ENCODE data around the gene TP53BP1.

Gene TP53BP1

DNA sequence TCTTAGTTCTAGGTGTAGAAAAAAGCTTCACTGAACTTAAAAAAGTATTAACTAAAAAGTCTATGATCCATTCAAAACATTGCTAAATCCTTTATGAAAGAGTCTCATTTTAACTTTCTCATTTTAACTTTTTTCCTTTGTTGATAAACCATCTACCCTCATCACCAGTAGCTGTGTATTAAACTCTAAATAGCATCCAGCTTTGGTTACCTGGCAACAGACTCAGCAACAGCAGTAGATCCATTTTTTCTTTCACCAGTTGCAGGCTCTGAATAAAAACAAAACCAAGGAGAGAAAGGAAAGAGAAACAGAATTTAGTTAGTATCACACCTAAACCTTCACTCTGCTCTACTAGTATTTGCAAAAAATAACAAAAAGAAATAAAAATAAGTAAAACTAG, 51.6 kb downstream of the TP53BP1 start:
- H3K27ac ChIP-seq (ENCODE audit: low read length): peak overlapping the region; percentile 53
- H3K9me3 ChIP-seq (ENCODE audit: control insufficient read depth in 2 of 2, low read length in 2 of 2): no peaks in the 10 kb centered on the region
- no peak overlapping the region for H3K4me3 ChIP-seq (ENCODE audit: low read length in 2 of 2)
- H3K9ac ChIP-seq (ENCODE audit: low read length in 2 of 2): no peak overlapping the region
- H3K27me3 ChIP-seq (ENCODE audit: control insufficient read depth in 1 of 2, insufficient read depth in 2 of 2, low read length in 2 of 2): no peaks in the 10 kb centered on the region
- no peaks in the 10 kb centered on the region for H3K4me1 ChIP-seq (ENCODE audit: control insufficient read depth, insufficient read depth, low read length)
- peaks cover 8 to 23% of the 10 kb centered on the region in 2 donors for H3K36me3 ChIP-seq (ENCODE audit: control insufficient read depth in 2 of 2, insufficient read depth in 2 of 2, low read length in 2 of 2)

DNA sequence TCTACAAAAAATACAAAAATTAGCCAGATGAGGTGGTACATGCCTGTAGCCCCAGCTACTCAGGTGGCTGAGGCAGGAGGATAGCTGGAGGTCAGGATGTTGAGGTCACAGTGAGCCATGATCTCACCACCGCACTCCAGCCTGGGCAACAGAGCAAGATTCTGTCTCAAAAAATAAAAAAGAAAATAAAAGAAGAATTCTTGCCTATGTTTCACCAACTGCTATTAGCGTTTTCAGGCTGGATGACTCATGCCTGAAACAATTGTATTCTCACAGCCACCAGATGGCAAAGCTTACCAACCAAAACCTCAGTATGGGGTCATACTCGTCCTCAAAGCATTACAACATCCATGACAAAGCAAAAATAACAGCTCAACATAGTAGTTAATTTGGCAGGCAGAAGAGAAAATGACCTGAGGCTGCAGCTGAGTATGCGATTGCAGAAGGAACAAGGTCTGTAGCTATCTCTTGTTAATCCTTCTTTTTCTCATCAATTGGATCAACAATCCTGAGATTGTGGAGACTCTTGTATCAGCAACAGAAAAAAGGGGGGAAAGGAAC, 52.2 kb downstream of the TP53BP1 start:
- Histone ChIP-seq H3K4me1 (ENCODE audit: control insufficient read depth, insufficient read depth, low read length) (no peaks in the 10 kb centered on the region), H3K27me3 (ENCODE audit: control insufficient read depth in 1 of 2, insufficient read depth in 2 of 2, low read length in 2 of 2) (no peaks in the 10 kb centered on the region), H3K9ac (ENCODE audit: low read length in 2 of 2) (peak overlapping the region in 1 of 2 donors; percentile 21), H3K36me3 (ENCODE audit: control insufficient read depth in 2 of 2, insufficient read depth in 2 of 2, low read length in 2 of 2) (peaks cover 8 to 21% of the 10 kb centered on the region in 2 donors), H3K4me3 (ENCODE audit: low read length in 2 of 2) (no peak overlapping the region), H3K27ac (ENCODE audit: low read length) (peak overlapping the region; percentile 53), H3K9me3 (ENCODE audit: control insufficient read depth in 2 of 2, low read length in 2 of 2) (no peaks in the 10 kb centered on the region)

DNA sequence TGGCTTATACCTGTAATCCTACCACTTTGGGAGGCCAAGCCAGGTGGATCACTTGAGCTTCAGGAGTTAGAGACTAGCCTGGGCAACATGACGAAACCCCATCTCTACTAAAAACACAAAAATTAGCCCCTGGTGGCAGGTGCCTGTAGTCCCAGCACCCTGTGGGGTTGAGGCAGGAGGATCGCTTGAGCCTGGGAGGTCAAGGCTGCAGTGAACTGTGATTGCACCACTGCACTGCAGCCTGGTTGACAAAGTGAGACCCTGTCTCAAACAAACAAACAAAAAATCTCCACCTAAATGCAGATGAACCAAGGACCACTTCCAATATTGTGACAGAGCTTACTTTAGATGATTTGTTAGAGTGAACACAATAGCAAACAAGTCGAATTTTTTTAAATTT, 53.7 kb downstream of the TP53BP1 start:
- H3K9me3 ChIP-seq (ENCODE audit: control insufficient read depth in 2 of 2, low read length in 2 of 2): no peaks in the 10 kb centered on the region
- no peak overlapping the region for H3K4me3 ChIP-seq (ENCODE audit: low read length in 2 of 2)
- no peaks in the 10 kb centered on the region for H3K4me1 ChIP-seq (ENCODE audit: control insufficient read depth, insufficient read depth, low read length)
- H3K27me3 ChIP-seq (ENCODE audit: control insufficient read depth in 1 of 2, insufficient read depth in 2 of 2, low read length in 2 of 2): no peaks in the 10 kb centered on the region
- no peak overlapping the region for H3K9ac ChIP-seq (ENCODE audit: low read length in 2 of 2)
- peaks cover 7 to 17% of the 10 kb centered on the region in 2 donors for H3K36me3 ChIP-seq (ENCODE audit: control insufficient read depth in 2 of 2, insufficient read depth in 2 of 2, low read length in 2 of 2)
- H3K27ac ChIP-seq (ENCODE audit: low read length): no peak overlapping the region

DNA sequence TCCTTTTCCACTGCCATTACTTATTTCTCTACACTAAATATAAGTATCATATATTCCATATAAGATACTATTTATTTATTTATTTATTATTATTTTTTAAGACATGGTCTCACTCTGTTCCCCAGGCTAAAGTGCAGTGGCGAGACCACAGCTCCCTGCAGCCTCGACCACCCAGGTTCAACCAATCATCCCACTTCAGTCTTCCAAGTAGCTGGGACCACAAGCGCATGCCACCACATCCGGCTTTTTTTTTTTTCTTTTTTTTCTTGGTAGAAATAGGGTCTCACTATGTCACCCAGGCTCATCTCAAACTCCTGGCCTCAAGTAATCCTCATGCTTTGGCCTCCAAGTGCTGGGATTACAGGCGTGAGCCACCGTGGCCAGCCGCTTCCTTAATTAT, 56.6 kb downstream of the TP53BP1 start:
- Histone ChIP-seq H3K4me1 (ENCODE audit: control insufficient read depth, insufficient read depth, low read length) (no peaks in the 10 kb centered on the region), H3K27ac (ENCODE audit: low read length) (no peak overlapping the region), H3K36me3 (ENCODE audit: control insufficient read depth in 2 of 2, insufficient read depth in 2 of 2, low read length in 2 of 2) (peaks cover 18 to 36% of the 10 kb centered on the region in 2 donors), H3K9ac (ENCODE audit: low read length in 2 of 2) (no peak overlapping the region), H3K27me3 (ENCODE audit: control insufficient read depth in 1 of 2, insufficient read depth in 2 of 2, low read length in 2 of 2) (no peaks in the 10 kb centered on the region), H3K4me3 (ENCODE audit: low read length in 2 of 2) (no peak overlapping the region), H3K9me3 (ENCODE audit: control insufficient read depth in 2 of 2, low read length in 2 of 2) (no peaks in the 10 kb centered on the region)

DNA sequence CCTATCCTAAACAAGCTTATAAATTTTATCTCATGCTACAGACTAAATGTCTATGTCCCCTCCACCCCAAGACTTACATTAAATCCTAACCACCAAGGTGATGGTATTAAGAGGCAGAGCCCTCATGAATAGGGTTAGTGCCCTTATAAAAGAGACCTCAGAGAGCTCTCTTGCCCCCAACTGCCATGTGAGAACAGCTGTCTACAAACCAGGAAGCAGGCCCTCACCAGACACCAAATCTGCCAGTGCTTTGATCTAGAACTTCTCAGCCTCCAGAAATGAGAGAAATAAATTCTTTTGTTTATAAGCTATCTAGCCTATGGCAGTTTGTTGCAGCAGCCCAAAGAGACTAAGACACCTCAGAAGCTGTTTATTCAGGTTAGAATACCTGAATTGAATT, 58.5 kb downstream of the TP53BP1 start:
- Histone ChIP-seq H3K36me3 (ENCODE audit: control insufficient read depth in 2 of 2, insufficient read depth in 2 of 2, low read length in 2 of 2) (peaks cover 23 to 42% of the 10 kb centered on the region in 2 donors), H3K9ac (ENCODE audit: low read length in 2 of 2) (no peak overlapping the region), H3K27ac (ENCODE audit: low read length) (no peak overlapping the region), H3K4me1 (ENCODE audit: control insufficient read depth, insufficient read depth, low read length) (no peaks in the 10 kb centered on the region), H3K27me3 (ENCODE audit: control insufficient read depth in 1 of 2, insufficient read depth in 2 of 2, low read length in 2 of 2) (no peaks in the 10 kb centered on the region), H3K4me3 (ENCODE audit: low read length in 2 of 2) (no peak overlapping the region), H3K9me3 (ENCODE audit: control insufficient read depth in 2 of 2, low read length in 2 of 2) (no peaks in the 10 kb centered on the region)

DNA sequence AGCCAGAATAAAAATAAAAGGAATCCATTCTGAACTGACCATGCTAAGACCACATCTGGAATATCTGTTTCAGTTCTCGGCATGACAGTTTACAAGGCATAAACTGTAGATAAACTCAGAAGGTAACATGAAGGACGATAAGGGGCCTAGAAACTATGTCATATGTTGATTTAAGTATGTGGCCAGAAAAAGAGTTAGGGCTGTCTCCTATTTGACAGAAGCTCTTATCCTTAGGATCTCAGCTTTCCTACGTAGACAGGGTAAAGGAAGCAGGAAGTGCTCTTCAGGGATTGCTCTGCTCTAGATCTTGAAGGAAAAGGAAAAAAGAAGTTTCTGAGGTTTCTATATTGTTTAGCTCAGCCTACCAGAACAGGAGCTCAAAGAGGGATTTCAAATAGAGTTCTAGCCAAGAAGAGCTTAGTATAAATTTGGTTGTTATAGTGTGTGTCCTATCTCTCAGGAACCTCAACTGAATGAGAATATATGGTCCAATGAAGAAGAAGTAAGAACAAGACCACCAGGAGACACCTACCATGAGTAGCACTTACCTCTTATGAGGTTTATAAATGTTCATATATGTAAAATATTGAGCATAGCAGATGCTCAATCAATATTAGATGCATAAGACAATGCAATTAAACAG, 59.2 kb downstream of the TP53BP1 start:
- Histone ChIP-seq H3K4me3 (ENCODE audit: low read length in 2 of 2) (no peak overlapping the region), H3K27ac (ENCODE audit: low read length) (no peak overlapping the region), H3K27me3 (ENCODE audit: control insufficient read depth in 1 of 2, insufficient read depth in 2 of 2, low read length in 2 of 2) (no peaks in the 10 kb centered on the region), H3K9me3 (ENCODE audit: control insufficient read depth in 2 of 2, low read length in 2 of 2) (no peaks in the 10 kb centered on the region), H3K4me1 (ENCODE audit: control insufficient read depth, insufficient read depth, low read length) (no peaks in the 10 kb centered on the region), H3K36me3 (ENCODE audit: control insufficient read depth in 2 of 2, insufficient read depth in 2 of 2, low read length in 2 of 2) (peaks cover 23 to 37% of the 10 kb centered on the region in 2 donors), H3K9ac (ENCODE audit: low read length in 2 of 2) (no peak overlapping the region)

DNA sequence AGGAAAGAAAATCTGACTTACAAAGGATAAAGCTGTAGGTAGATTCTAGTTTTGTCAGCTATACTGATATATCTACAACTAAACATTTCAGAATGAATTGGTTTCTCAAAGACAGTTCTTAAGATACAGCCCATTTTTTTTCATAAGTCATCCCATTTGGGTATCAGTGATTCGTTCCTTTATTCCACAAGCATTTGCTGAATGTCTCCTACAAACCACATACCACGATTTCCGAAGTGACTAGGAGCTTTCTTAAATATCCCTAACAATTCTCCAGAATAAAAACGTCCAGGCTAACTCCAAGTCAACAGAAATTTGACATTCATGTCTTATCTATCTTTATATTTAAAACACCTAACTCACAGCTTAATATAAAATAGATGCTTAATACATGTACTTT, 59.8 kb downstream of the TP53BP1 start:
- Histone ChIP-seq H3K9ac (ENCODE audit: low read length in 2 of 2) (no peak overlapping the region), H3K4me1 (ENCODE audit: control insufficient read depth, insufficient read depth, low read length) (no peaks in the 10 kb centered on the region), H3K27ac (ENCODE audit: low read length) (no peak overlapping the region), H3K4me3 (ENCODE audit: low read length in 2 of 2) (no peak overlapping the region), H3K27me3 (ENCODE audit: control insufficient read depth in 1 of 2, insufficient read depth in 2 of 2, low read length in 2 of 2) (no peaks in the 10 kb centered on the region), H3K9me3 (ENCODE audit: control insufficient read depth in 2 of 2, low read length in 2 of 2) (no peaks in the 10 kb centered on the region), H3K36me3 (ENCODE audit: control insufficient read depth in 2 of 2, insufficient read depth in 2 of 2, low read length in 2 of 2) (peaks cover 23 to 35% of the 10 kb centered on the region in 2 donors)

DNA sequence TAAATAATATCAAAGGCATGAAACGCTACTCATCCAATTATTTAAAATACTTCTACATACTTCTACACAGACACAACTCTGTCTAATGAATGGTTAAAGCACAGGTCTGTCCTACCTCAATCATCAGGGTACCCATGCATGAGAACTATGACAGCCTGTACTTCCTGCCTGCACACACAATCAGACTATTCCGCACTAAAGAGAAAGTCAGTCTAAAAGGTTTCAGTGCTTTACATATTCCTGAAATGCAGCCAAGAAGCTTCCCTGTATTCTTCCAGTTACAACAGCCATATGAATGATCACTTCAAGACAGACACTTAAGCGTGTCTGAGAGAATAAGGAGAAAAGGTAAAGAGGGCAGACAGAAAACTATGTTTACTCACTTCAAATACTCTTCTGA, 63.3 kb downstream of the TP53BP1 start:
- Histone ChIP-seq H3K4me1 (ENCODE audit: control insufficient read depth, insufficient read depth, low read length) (no peaks in the 10 kb centered on the region), H3K36me3 (ENCODE audit: control insufficient read depth in 2 of 2, insufficient read depth in 2 of 2, low read length in 2 of 2) (peaks cover 25 to 34% of the 10 kb centered on the region in 2 donors), H3K27me3 (ENCODE audit: control insufficient read depth in 1 of 2, insufficient read depth in 2 of 2, low read length in 2 of 2) (no peaks in the 10 kb centered on the region), H3K9ac (ENCODE audit: low read length in 2 of 2) (no peak overlapping the region), H3K9me3 (ENCODE audit: control insufficient read depth in 2 of 2, low read length in 2 of 2) (no peaks in the 10 kb centered on the region), H3K27ac (ENCODE audit: low read length) (no peak overlapping the region), H3K4me3 (ENCODE audit: low read length in 2 of 2) (no peak overlapping the region)

DNA sequence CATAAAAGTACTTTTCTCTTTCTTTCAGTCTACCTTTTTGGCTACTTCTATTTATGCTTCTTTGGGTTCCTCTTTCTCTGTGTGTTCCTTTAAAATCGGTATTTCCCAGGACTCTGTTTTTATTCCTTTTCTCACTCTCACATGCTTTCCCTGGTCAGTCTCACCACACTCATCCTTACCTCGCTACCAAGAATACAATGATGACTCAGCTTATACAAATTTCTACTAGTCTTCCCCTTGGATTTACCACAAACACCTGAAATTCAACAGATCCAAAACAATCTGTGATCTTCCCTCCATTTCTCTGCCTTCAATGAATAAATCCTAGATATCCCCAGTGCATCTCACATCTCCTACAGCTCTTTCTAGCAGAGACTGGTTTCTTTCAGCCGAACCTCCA, 69.2 kb downstream of the TP53BP1 start:
- Histone ChIP-seq H3K27ac (ENCODE audit: low read length) (no peak overlapping the region), H3K36me3 (ENCODE audit: control insufficient read depth in 2 of 2, insufficient read depth in 2 of 2, low read length in 2 of 2) (peaks cover 39 to 44% of the 10 kb centered on the region in 2 donors), H3K9ac (ENCODE audit: low read length in 2 of 2) (no peak overlapping the region), H3K4me3 (ENCODE audit: low read length in 2 of 2) (no peak overlapping the region), H3K9me3 (ENCODE audit: control insufficient read depth in 2 of 2, low read length in 2 of 2) (no peaks in the 10 kb centered on the region), H3K27me3 (ENCODE audit: control insufficient read depth in 1 of 2, insufficient read depth in 2 of 2, low read length in 2 of 2) (no peaks in the 10 kb centered on the region), H3K4me1 (ENCODE audit: control insufficient read depth, insufficient read depth, low read length) (no peaks in the 10 kb centered on the region)

DNA sequence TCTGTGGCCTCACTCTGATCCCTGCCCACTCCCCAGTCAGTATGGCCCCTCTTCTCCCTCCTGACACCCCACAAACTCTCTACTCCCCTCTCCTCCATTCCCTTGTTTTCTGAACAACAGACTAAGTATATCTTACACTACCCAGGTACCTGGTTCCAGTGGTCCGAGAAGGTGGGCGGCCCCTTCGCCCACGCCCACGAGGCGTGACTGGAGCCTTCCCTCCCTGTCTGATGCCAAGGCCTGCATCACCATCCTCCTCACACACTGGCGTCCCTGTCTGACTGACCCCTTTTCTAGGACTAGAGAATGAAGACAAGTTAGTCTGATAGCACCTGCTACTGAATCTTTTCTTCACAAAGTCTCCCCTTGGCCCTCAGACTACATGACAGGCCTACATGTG, 72.1 kb downstream of the TP53BP1 start:
- H3K27ac ChIP-seq (ENCODE audit: low read length): no peak overlapping the region
- no peaks in the 10 kb centered on the region for H3K27me3 ChIP-seq (ENCODE audit: control insufficient read depth in 1 of 2, insufficient read depth in 2 of 2, low read length in 2 of 2)
- H3K36me3 ChIP-seq (ENCODE audit: control insufficient read depth in 2 of 2, insufficient read depth in 2 of 2, low read length in 2 of 2): peaks cover 41 to 46% of the 10 kb centered on the region in 2 donors
- H3K4me3 ChIP-seq (ENCODE audit: low read length in 2 of 2): no peak overlapping the region
- no peaks in the 10 kb centered on the region for H3K9me3 ChIP-seq (ENCODE audit: control insufficient read depth in 2 of 2, low read length in 2 of 2)
- no peak overlapping the region for H3K9ac ChIP-seq (ENCODE audit: low read length in 2 of 2)
- H3K4me1 ChIP-seq (ENCODE audit: control insufficient read depth, insufficient read depth, low read length): no peaks in the 10 kb centered on the region

DNA sequence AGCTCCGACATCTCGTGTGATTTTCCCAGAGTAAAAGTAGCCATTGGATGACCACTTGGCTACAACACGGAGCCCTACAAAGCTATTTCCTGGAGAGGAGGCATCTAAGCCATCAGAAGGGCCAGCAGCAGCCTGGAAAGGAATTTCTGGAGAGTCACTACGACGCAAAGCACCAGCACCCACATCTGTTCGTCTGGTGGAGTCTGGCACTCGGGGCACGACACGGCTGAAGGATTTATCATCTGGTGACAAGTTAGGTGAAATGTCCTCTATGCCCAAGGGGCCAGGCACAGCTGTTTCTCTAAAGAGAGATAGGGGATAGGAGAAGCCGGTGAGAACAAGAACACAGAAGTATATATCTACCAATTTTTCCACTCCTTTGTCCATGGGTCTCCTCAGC, 72.5 kb downstream of the TP53BP1 start:
- Histone ChIP-seq H3K27me3 (ENCODE audit: control insufficient read depth in 1 of 2, insufficient read depth in 2 of 2, low read length in 2 of 2) (no peaks in the 10 kb centered on the region), H3K4me3 (ENCODE audit: low read length in 2 of 2) (no peak overlapping the region), H3K9me3 (ENCODE audit: control insufficient read depth in 2 of 2, low read length in 2 of 2) (no peaks in the 10 kb centered on the region), H3K4me1 (ENCODE audit: control insufficient read depth, insufficient read depth, low read length) (no peaks in the 10 kb centered on the region), H3K36me3 (ENCODE audit: control insufficient read depth in 2 of 2, insufficient read depth in 2 of 2, low read length in 2 of 2) (peaks cover 45 to 48% of the 10 kb centered on the region in 2 donors), H3K27ac (ENCODE audit: low read length) (no peak overlapping the region), H3K9ac (ENCODE audit: low read length in 2 of 2) (no peak overlapping the region)
